ENCODE measurements around the gene BIK.
A peak's percentile ranks its signal among the peaks of the same experiment; 100 is the strongest.

Gene BIK

DNA sequence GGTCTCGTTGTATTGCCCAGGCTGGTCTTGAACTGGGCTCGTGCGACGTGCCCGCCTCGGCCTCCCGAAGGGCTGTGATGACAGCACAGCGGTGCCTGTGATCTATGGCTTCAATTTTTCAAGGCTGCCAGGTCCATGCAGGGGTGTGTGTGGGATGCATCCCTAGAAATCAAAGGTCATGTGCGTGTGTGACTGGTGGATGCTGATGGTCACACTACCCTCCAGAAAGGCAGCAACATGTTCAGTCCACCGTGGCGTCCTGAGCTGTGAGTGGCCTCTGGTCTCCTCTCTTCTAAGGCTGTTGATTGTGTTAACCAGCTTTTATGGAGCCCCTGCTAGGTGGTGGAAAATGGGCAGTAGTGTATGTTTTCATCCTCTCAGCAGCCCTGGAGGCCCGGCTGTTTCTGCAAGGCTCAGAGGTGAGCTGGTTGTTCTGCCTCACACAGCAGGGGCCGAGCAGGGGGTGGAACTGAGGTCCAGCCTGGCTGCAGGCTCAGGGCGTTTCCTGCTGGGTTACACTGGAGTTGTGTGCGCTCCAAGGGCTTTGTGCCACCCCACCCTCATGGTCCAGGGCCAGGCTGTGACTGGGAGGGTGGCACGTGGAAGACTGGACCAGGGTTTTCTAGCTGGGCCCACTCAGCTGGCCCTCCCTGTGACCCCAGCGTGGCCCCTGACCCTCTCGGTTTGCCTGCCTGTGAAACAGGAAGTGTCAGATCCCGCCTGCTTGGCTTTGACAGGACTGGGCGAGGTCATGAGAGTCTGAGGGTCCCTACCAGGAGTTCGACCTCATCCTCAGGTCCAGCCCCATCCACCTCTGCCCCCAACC lies 7.7 kb downstream of the BIK start:
- H3K4me3 Mint-ChIP-seq, result no peak overlapping the region
- no peaks in the 10 kb centered on the region for H3K9me3 Mint-ChIP-seq
- no peak overlapping the region for H3K27ac Mint-ChIP-seq
- peaks cover 11% of the 10 kb centered on the region for H3K4me1 Mint-ChIP-seq
- DNase-seq (no peak), ATAC-seq (no peak)
- H3K27me3 Mint-ChIP-seq, result no peaks in the 10 kb centered on the region

DNA sequence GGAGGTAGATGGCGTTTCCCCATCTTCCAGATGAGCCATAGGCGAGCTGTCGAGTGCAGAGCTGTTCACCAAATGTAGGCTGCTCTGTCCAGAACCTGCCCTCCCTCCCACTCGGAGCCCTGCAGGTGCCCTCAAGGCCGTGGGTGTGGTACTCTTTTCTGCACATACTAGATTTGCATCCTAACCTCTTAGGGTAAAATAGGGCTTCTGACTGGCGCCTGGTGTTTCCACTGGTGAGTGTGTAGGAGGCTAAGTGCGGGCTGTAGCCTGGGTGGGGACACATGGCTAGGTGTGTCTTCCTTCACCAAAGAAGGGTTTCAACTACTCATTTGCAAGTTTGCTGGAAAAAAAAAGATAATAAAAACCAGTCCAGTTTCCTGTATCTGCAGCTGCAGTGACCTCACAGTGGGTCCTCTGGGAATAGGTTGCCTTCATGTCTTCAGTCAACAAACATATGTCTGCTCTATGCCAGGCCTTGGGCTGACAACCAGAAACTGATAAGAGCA lies 8.5 kb downstream of the BIK start:
- H3K4me3 Mint-ChIP-seq, result no peak overlapping the region
- H3K9me3 Mint-ChIP-seq, result no peaks in the 10 kb centered on the region
- no peaks in the 10 kb centered on the region for H3K27me3 Mint-ChIP-seq
- peaks cover 11% of the 10 kb centered on the region for H3K4me1 Mint-ChIP-seq
- ATAC-seq, result no peak
- DNase-seq, result no peak
- no peak overlapping the region for H3K27ac Mint-ChIP-seq

DNA sequence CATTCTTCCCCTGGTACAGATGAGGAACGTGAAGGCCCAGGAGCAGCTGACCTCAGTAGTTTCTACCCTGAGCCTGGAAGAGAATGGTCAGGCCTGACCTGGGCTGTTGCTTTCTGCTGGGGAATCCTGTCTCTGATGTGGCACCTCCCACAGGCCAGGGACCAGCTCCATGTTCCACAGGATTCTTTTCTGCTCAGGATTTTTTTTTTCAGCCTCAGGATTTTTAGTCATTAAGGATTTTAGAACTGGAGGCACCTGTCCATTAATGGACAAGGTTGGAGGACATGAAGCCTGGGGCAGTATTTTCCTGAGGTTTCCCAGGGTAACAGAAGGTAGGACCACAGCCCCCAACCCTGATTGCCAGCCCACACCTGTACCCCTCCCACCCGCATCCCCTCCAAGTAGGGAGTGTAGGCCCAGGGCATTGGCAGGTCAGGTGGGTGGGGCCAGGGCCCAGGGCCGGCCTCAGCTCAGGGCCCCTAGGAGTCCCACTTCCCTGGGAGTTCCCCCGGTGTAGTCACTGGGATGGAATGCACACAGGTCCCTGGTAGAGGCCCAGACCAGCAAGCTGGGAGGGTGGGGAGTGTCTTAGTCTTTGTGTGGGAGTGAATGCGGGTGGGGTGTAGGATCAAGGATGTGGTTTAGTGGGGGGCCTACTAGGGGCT lies 16.1 kb downstream of the BIK start:
- no peaks in the 10 kb centered on the region for H3K9me3 Mint-ChIP-seq
- H3K4me1 Mint-ChIP-seq, result peaks cover 31% of the 10 kb centered on the region
- ATAC-seq, result peak; percentile 36
- H3K27ac Mint-ChIP-seq, result no peak overlapping the region
- no peak for DNase-seq
- H3K4me3 Mint-ChIP-seq, result no peak overlapping the region
- H3K27me3 Mint-ChIP-seq, result no peaks in the 10 kb centered on the region

DNA sequence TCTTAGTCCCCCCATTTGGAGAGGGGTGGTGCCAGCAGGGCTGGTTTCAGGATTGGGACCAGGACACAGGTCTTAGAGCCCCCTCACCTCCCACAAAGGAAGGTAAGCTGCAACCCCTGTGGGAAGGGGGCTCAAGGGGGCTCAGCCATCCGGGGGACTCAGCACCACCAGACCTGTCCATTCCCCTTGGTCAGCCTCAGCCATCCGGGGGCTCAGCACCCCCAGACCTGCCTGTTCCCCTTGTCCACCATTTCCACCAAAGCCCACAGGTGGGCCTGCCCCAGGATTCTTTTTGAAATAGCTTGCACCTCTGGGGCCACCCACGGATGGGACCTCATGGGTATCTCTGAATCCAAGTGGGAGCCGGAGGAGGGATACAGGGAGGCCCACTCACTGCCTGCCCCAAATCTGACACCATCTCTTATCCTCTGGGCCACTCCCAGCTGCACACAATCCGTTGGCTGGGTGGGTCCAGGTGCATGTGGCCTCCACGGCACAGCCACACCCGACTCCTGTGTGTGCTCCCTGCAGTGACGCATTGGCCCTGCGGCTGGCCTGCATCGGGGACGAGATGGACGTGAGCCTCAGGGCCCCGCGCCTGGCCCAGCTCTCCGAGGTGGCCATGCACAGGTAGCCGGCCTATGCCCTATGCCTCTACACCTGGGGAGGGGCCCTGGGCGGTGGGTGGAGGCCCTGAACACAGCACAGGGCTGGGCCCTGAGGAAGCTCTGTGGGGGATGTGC lies 16.8 kb downstream of the BIK start:
- peak; percentile 38 for ATAC-seq
- no peaks in the 10 kb centered on the region for H3K27me3 Mint-ChIP-seq

DNA sequence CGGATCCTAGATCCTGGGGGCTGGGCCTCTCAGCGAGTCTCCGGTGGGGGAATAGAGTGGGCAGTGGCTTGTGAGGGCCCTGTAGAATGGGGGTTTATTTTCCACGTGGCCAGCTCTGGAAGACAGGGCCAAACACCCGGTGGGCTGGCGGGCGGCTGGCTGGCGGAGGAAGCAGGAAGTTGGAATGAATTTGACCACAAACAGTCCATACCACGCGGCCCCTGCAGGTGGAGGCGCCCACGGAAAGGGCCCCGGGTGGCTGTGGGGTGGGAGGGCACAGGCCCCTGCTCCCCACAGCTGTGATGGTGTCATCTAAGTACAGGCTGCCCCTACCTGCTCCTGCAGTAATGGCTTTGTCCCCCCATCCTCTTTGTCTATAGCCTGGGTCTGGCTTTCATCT lies 17.6 kb downstream of the BIK start:
- Mint-ChIP-seq H3K9me3 (no peaks in the 10 kb centered on the region), H3K27ac (no peak overlapping the region), H3K4me1 (peaks cover 31% of the 10 kb centered on the region), H3K27me3 (no peaks in the 10 kb centered on the region), H3K4me3 (no peak overlapping the region)
- no peak for DNase-seq
- peak; percentile 27 for ATAC-seq

More for the DNA sequence above, 16.8 kb downstream of the BIK start:
- Mint-ChIP-seq H3K9me3 (no peaks in the 10 kb centered on the region), H3K27ac (no peak overlapping the region), H3K4me3 (no peak overlapping the region), H3K4me1 (peaks cover 31% of the 10 kb centered on the region)
- no peak for DNase-seq

DNA sequence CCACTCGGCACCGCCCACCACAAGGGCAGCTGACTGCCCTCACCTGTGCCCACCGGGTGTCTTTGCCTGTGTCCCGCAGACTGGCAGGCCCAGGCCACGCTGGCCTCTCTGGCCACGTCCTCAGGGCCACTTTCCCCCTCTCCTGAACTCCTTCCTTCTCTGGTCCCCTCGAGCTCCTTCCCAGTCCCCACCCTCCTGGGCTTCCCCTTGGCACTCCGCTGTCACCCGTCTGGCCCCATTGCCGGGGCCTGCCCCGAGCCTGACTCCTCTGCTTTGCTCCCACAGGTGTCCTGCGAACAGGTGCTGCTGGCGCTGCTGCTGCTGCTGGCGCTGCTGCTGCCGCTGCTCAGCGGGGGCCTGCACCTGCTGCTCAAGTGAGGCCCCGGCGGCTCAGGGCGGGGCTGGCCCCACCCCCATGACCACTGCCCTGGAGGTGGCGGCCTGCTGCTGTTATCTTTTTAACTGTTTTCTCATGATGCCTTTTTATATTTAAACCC lies 18.4 kb downstream of the BIK start:
- Mint-ChIP-seq H3K4me3 (no peak overlapping the region), H3K4me1 (peaks cover 31% of the 10 kb centered on the region), H3K9me3 (no peaks in the 10 kb centered on the region), H3K27me3 (no peaks in the 10 kb centered on the region), H3K27ac (peak overlapping the region in 1 of 2 donors; percentile 53)
- ATAC-seq, result peak; percentile 27
- no peak for DNase-seq

DNA sequence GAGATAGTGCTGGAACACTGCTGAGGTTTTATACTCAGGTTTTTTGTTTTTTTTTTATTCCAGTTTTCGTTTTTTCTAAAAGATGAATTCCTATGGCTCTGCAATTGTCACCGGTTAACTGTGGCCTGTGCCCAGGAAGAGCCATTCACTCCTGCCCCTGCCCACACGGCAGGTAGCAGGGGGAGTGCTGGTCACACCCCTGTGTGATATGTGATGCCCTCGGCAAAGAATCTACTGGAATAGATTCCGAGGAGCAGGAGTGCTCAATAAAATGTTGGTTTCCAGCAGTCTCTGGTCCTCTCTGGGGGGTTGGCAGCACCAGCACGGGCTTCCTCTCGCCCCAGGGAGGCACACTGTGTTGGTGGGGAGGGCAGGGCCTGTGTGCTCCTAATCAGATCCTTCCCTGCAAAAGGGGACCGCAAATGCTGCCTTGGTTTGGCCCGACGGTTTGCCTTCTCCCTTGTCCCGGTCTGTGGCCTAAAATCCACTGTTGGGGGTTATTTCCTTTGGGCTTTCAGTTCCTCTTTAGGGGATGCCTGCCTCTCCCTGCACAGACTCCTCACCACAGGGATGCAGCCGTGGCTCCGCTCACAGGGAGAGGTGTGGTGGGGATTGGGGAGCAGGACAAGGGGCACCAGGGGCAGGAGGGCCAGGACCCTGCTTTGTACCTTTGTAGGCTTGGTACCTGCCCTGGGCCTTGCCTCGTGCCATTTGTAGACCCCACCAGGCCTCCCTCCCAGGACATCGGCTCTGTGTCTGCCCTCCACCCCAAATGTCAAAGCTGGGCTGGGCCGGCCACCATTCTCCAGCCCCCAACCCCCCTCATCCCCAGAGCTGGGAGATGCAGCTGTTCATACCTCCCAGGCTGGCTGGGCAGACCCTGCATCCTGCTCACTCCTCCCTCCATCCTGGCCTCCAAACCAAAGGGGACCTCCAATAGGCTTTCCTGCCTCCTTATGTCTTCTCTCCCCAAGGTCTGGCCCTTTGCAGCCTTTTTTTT lies 19.2 kb downstream of the BIK start:
- Mint-ChIP-seq H3K27me3 (no peaks in the 10 kb centered on the region), H3K4me1 (peaks cover 31% of the 10 kb centered on the region), H3K27ac (peak overlapping the region in 1 of 2 donors; percentile 42), H3K4me3 (no peak overlapping the region), H3K9me3 (no peaks in the 10 kb centered on the region)
- DNase-seq (no peak), ATAC-seq (no peak)

DNA sequence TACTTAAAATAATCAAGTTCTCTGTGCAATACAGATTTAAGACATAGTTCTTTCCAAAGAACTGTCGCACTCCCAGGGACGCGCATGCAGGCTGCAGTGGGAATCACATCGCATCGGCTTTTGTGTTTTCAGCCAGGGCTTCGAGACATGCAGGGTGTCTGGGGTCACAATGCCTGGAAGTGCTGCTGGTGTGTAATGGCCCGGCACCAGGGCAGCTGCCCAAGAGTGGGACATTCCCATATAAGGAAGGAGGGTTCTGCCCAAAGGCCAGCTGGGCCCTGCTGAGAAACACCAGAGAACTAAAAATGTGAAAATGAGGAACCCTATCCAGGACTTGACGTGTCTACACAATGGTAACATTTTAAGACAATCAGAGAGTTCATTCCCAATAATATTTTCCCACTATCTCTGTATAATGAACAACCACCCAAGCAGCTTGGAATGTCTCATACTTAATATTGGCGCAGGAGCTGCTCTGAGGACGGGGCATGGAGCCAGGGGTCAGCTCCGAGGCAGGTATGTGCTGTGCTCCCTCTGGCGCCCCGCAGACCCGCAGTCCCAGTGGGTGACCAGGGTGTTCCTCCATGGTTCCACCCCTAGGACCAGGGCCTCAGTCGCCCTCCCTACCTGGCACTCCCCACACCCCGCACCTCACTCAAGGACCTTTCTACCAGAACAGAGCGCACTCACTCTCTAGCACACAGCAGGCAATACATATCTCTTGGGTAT lies 21.4 kb downstream of the BIK start:
- peaks cover 25% of the 10 kb centered on the region for H3K4me1 Mint-ChIP-seq
- H3K27ac Mint-ChIP-seq, result no peak overlapping the region

DNA sequence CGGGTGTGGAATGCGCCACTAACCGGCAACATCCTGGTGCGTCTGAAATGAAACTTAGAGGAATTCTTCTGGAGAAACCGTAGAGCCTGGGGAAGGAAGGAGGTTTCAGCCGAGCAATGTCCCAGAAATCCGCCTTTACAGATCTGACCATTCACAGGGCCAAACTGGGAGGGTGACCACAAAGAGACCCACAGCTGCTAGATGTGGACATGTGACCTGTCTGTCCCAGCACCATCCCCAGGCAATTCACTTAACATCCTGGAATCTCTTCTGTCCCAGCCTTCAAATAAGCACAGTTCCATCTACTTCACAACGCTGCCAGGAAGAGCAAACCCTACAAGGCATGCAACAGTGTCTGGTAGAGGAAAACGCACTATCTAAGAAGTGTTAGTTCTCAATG lies 22.9 kb downstream of the BIK start:
- ATAC-seq (no peak), DNase-seq (no peak)
- no peaks in the 10 kb centered on the region for H3K9me3 Mint-ChIP-seq
- H3K4me3 Mint-ChIP-seq, result no peak overlapping the region
- peaks cover 12% of the 10 kb centered on the region for H3K4me1 Mint-ChIP-seq
- no peaks in the 10 kb centered on the region for H3K27me3 Mint-ChIP-seq
- no peak overlapping the region for H3K27ac Mint-ChIP-seq

More for the DNA sequence above, 21.4 kb downstream of the BIK start:
- H3K4me3 Mint-ChIP-seq, result no peak overlapping the region
- H3K9me3 Mint-ChIP-seq, result no peaks in the 10 kb centered on the region
- no peak for DNase-seq
- no peaks in the 10 kb centered on the region for H3K27me3 Mint-ChIP-seq
- ATAC-seq, result no peak

DNA sequence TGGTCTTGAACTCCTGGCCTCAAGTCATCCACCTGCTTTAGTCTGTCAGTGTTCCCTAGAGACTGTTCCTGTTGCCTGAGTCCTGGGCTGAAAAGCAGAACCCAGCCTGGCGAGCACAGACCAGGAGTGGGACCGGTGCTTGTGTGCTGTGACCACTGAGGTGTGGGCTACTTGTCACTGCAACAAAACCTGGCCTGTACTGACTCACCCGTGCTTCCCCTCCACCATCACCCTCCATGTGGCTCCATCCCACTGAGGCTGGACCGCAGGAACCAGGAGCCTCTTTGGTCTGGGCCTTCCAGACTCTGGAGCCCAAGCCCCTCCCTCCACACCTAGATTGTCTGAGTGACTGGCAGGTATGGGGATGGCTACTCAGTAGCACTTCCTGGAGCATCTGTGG lies 24.0 kb downstream of the BIK start:
- no peaks in the 10 kb centered on the region for H3K27me3 Mint-ChIP-seq
- no peaks in the 10 kb centered on the region for H3K9me3 Mint-ChIP-seq
- DNase-seq, result no peak
- no peak overlapping the region for H3K27ac Mint-ChIP-seq
- H3K4me1 Mint-ChIP-seq, result peaks cover 9% of the 10 kb centered on the region
- no peak overlapping the region for H3K4me3 Mint-ChIP-seq
- ATAC-seq, result no peak

DNA sequence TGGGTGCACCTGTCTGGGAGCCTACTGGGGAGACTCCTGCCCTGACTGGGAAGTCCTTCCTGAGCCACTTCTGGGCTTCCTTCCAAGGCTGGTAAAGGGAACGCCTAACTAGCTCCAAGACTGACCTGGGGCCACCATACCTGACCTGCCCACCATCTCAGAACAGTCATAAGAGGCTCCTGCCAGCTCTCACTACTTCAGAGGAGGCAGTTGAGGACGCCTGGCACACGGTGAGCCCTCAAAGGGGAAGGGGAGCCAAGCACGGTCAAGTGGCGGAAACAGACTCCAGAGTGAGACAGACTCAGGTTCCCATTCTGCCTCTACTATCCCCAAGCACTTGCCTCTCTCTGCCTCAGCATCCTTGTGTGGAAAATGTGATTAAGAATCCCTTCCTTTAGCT lies 25.0 kb downstream of the BIK start:
- peak overlapping the region in 1 of 2 donors; percentile 27 for H3K27ac Mint-ChIP-seq
- no peak overlapping the region for H3K4me3 Mint-ChIP-seq
- no peak for DNase-seq
- no peaks in the 10 kb centered on the region for H3K9me3 Mint-ChIP-seq
- peaks cover 13% of the 10 kb centered on the region for H3K4me1 Mint-ChIP-seq
- H3K27me3 Mint-ChIP-seq, result no peaks in the 10 kb centered on the region
- ATAC-seq, result no peak

DNA sequence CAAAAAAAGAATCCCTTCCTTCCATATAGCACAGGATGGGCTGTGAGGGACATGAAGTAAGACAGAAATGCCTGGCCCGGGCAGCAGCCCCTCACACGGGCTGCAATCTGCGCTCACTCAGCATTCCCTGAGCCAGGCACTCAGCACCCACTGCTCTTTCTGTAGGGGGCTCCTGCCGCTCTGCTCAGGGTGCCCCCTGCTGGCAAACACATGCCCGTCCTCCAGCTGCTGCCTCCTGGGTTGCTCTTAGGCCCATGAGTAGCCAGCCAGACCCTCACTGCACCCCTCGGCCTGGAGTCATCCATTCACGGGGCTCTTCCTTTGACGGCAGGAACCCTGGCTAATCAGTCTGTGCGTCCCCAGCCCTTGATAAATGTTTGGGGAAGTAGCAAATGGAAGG lies 25.7 kb downstream of the BIK start:
- DNase-seq (peak; percentile 27 to 40), ATAC-seq (peak; percentile 67)
- Mint-ChIP-seq H3K9me3 (no peaks in the 10 kb centered on the region), H3K27ac (peak overlapping the region in 1 of 2 donors; percentile 6), H3K4me1 (peaks cover 19% of the 10 kb centered on the region), H3K4me3 (no peak overlapping the region), H3K27me3 (no peaks in the 10 kb centered on the region)

DNA sequence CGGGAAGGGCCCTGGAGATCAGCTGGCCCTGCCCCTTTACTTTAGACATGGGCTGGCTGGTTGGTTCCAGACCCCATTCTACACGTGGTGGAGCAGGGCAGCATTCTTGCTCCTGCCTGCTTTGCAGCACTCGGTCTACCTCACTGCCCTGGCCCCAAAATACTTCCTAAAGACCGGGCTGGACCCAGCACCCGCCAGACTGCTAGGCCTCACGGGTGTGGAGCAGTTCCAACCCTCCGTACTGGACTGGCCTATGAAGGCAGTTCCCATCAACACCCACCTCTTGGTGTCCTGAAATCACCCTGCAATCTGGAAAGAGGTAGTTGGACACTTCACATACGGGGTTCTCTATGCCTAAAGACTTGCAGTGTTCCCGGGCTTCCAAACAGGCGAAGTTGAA lies 26.3 kb downstream of the BIK start:
- Mint-ChIP-seq H3K27ac (peak overlapping the region in 1 of 2 donors; percentile 6), H3K9me3 (no peaks in the 10 kb centered on the region), H3K4me3 (no peak overlapping the region), H3K27me3 (no peaks in the 10 kb centered on the region), H3K4me1 (peaks cover 25% of the 10 kb centered on the region)
- ATAC-seq, result no peak
- DNase-seq, result no peak
